HL-60/S4 (cell line): ENCODE data around the gene CFLAR.
"Not testable (repeated sequence)": the region's sequence is repeated elsewhere in the genome, so short reads cannot be mapped to it uniquely, and the experiment has no call there.

Experiments used
- in situ Hi-C: fragments of 300-500 bp; cut with MboI; formaldehyde crosslinking; loops from 2 replicates; pipeline ENCODE4 v1.14.3; 2022; ENCODE audit warnings: low sequenced_read_pairs

Gene CFLAR

DNA sequence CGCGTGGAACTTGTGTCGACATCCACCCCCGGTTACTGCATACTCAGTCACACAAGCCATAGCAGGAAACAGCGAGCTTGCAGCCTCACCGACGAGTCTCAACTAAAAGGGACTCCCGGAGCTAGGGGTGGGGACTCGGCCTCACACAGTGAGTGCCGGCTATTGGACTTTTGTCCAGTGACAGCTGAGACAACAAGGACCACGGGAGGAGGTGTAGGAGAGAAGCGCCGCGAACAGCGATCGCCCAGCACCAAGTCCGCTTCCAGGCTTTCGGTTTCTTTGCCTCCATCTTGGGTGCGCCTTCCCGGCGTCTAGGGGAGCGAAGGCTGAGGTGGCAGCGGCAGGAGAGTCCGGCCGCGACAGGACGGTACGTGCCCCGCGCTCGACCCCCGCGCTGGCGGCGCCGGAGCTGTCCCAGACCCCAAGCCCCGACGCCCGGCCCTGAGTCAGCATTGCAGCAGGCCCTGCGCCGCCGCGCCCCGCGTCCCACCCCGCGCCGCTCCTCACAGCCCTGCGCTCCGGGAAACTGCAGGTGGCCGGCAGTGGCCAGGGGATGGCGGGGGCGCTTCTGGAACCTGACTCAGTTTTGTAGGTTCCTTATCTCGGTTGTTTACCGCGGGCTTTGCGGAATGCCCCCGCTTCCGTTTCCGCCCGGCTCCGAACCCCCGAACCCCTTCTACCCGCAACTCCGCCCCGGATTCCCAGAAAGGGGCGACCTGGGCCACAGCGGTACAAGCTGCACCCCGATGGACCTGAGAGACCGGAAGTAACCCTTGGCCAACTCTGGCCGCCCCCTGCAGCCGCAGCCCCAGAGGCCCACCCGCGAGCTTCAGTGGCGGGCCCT is at the start of gene CFLAR:
Gene CFLAR, plus strand, starts transcription at position 50 of the 844 bp plus-strand sequence. CDS start 13,702 bp downstream, outside the sequence.
- in situ Hi-C loops: no loop called here

DNA sequence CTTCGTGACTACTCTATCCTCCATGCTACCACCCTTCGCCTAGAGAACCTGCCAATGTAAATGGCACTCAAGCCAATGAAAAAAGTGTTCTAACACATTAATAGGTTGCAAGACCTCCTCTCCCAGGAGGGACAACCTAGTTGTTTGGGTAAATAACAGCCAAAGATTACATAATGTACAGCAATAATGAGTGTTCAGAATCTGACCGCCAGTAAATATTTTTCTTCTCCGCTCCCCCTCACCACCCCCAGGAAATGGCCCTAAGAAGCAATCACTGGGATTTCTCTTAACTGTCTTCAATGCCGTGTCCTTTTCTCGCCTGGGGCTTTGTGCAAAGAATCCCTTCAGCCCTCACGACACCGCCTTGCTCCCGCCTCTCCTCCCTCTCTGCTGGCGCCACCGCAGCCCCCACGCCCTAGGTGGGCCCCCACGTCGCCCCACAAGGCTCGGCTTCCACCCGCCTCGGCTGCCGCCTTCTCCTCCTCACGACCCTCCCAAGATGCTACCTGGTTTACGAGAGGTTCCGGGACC is 45.0 kb upstream of the CFLAR start:
- in situ Hi-C loops: no loop called here

GRCh38 chr2:201071479-201072200 is 44.3 kb upstream of the CFLAR start, which contains the start of the genes HYCC2 and NDUFB3:
HYCC2 (minus strand) TSS chr2:201071671; CDS start chr2:201024009, 47,662 bp downstream.
NDUFB3 (plus strand) TSS chr2:201072001; CDS start chr2:201078883, 6,882 bp downstream.
- in situ Hi-C loops: no loop called here

DNA sequence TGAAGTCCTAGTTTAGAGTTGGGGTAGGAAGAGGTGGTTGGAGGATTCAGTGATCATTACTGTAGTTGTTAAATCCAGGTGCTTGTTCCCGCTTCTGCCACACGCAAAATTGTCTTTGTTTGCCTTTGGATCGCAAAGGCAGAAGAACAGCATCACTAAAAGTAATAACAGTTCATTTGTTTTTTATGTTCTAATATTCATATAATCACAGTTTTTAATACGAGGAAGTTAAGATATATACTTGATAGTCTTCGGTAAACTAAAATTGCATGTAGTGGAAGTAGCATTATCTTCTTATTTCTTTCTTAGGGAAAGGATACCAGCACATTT is 43.8 kb upstream of the CFLAR start:
- in situ Hi-C loops: no loop called here

DNA sequence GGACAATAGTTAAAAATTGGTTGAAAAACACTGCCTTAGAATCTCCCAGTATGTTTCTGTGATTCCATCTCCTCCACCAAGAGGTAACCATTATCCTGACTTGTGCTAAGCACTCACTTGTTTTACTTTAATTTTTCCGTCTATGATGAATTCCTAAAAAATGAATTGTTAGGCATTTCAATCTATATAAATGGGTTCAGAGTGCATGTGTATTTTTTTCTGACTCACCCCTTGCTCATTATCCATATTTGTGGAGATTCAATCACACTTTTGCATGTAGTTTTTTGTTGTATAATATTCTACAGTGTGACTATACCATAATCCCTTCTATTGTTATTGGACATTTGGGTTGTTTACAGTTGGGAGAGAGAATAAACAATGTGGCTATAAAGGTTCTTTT is 42.9 kb upstream of the CFLAR start:
- in situ Hi-C loops: no loop called here

GRCh38 chr2:201074996-201075395 is 41.0 kb upstream of the CFLAR start:
- in situ Hi-C loops: no loop called here

GRCh38 chr2:201084863-201085262 is 31.1 kb upstream of the CFLAR start:
- in situ Hi-C loops: no loop called here

DNA sequence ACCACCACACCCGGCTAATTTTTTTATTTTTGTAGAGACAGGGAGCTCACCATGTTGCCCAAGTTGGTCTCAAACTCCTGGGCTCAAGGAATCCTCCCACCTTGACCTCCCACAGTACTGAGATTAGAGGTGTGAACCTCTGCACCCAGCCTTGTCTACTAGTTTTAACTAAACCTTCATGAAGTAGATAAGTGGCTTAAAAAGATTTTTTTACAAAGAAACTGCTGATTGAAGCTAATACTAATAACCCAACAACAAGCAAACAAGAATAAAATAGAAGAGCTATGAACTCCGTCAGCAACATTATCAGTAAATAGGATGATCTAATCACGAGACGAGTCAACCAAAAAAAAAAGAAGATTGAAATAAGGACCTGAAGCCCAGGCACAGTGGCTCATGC is 25.4 kb upstream of the CFLAR start:
- in situ Hi-C loops: no loop called here

GRCh38 chr2:201093573-201093972 is 22.4 kb upstream of the CFLAR start:
- in situ Hi-C loops: no loop called here

DNA sequence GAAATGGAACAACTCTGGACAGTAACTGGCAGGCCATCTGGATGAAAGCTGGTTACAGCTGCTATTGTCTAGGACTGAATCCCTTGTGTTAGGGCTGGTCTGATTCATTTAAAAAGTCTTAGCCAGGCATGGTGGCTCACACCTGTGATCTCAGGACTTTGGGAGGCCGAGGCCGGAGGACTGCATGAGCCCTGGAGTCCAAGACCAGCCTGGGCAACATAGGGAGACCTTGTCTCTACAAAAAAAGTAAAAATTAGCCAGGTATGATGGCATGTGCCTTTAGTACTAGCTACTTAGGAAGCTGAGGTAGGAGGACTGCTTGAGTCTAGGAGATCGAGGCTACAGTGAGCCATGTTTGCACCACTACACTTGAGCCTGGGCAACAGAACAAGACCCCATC is 15.5 kb upstream of the CFLAR start:
- in situ Hi-C loops: no loop called here

- in situ Hi-C loops: no loop called here
Measured at GRCh38 chr2:201105759-201106158, 10.2 kb upstream of the CFLAR start.

- in situ Hi-C loops: no loop called here
Measured at GRCh38 chr2:201107624-201108023, 8.3 kb upstream of the CFLAR start.

- in situ Hi-C loops: no loop called here
Measured at GRCh38 chr2:201108341-201108740, 7.6 kb upstream of the CFLAR start.

GRCh38 chr2:201109186-201109585 is 6.8 kb upstream of the CFLAR start:
- in situ Hi-C loops: no loop called here

GRCh38 chr2:201110615-201111014 is 5.3 kb upstream of the CFLAR start:
- in situ Hi-C loops: no loop called here

GRCh38 chr2:201111096-201111495 is 4.9 kb upstream of the CFLAR start:
- in situ Hi-C loops: no loop called here

DNA sequence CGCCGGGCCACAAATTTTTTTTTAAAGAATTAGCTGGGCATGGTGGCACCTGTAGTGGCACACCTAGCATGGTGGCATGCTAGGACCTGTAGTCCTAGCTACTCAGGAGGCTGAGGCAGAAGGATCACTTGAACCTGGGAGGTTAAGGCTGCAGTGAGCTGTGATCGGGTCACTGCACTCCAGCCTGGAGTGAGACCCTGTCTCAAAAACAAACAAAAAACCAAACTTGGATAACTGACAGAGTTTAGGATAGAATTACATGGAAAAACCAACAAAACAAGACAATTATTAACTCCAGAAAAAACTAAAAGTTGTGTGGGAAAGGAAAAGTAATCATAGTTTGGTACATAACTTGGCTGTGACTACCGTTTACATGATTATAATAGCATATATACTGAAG is 1.6 kb upstream of the CFLAR start:
- in situ Hi-C loops: no loop called here

- in situ Hi-C loops: no loop called here
Measured at GRCh38 chr2:201114846-201115245, 1.1 kb upstream of the CFLAR start.

DNA sequence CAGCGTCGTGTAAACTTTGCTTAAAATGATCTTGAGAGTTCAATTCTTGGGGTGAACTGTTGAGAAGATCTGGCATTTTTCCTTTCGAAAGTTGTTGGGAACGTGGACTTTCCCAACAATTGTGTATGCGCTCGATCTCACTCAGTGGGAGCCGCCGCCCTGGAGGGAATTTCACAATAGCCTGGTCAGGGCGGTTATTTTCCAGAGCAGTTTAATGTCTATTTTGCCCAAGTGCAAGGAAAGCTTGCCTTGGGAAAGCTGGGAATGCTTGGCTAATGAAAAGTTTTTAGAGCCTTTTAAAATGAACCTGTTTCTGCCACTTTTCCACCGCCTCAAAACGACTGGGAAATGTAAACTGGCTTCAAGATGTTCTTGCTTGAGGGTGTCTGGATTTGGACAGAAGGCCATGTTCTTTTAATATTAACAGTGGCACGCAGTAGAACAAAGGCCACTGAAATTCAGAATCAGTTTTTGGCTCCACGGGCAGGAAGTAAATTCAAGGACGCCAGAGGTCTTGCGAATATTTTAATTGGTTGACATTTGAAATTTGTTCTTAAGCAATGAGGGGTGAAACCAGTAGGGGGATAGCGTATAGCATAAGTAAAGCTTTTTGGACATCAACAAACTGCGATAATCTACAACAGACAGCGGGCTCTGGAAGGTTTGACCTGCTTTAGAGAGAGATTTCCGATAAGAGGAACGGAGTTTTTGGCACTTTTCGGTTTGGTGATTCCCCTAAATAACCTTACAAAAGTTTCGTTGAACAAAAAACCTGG is 1.2 kb downstream of the CFLAR start:
- in situ Hi-C loops: no loop called here

DNA sequence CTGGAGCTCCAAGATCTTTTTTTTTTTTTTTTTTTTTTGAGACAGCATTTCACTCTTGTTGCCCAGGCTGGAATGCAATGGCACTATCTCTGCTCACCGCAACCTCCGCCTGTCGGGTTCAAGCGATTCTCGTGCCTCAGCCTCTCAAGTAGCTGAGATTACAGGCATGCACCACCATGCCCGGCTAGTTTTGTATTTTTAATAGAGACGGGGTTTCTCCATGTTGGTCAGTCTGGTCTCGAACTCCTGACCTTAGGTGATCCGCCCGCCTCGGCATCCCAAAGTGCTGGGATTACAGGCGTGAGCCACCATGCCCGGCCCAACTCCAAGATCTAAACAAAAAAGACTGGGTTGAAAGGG is 1.8 kb downstream of the CFLAR start:
- in situ Hi-C loops: not testable (repeated sequence)
